GM12892 (cell line): ENCODE results near the gene STIMATE.

Source experiments
- POLR2A ChIP-seq: IDR thresholded peaks from 2 replicates; pipeline ENCODE4 v1.6.1; 2011; ENCODE audit warnings: low read depth, low read length, control low read depth
- POLR2AphosphoS5 ChIP-seq: IDR thresholded peaks from 2 replicates; pipeline ENCODE4 v1.6.1; 2011; ENCODE audit warnings: low read depth, low read length, control low read depth
- TAF1 ChIP-seq: IDR thresholded peaks from 2 replicates; pipeline ENCODE4 v1.6.1; 2011; ENCODE audit warnings: low read depth, mild to moderate bottlenecking, control low read depth, low read length, borderline replicate concordance

DNA sequence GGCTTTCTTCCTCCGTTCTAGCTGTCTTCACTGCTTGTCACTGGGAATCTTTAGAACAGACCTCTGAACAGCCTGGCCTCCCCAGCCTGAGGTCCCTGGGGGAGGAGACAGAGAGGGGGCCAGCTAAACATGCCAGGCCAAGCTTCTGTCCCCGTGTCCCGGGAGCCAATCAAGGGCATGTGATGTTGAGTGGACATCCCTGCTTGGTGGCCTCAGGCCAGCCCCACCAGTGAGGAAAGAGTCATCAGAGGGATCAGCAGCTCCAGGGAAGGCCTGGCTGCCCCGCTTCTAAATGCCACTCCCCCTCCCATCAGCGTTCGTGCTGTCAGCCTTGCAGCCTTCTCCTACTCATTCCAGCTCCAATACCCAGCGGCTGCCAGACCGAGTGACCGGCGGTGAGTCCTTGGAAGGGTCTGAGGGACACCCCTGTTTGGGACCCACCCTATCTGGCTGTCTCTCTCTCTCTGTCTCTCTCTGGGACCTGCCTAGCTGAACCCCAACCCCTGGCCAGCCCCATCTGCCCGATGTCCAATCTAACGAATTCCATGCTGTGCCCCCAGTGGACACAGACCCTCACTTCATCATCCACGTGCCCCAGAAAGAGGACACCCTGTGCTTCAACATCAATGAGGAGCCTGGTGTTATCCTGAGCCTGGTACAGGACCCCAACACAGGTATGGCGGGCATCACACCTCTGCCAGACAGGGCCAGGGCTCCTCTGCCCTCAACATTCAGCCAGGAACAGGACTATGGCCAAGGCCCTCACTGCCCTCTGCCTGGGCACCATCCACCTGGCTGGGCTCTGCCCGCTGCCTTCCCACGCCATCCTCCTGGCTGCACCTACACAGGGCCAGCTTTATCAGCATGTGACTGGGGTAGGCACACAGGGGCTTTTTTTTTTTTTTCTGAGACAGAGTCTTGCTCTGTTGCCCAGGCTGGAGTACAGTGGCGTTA is 109.4 kb downstream of the STIMATE start:
- TF ChIP-seq POLR2AphosphoS5 (no peak), POLR2A (no peak), TAF1 (no peak)
